ENCODE measurements around the gene NKIRAS1. TPM values are rescaled to one million over a fixed set of nuclear protein-coding genes. Genes with fewer than 3 reads are reported as not detected.
A peak's percentile ranks its signal among the peaks of the same experiment; 100 is the strongest.
"Not testable (repeated sequence)": the region's sequence is repeated elsewhere in the genome, so short reads cannot be mapped to it uniquely, and the experiment has no call there.

Gene NKIRAS1
- polyA plus RNA-seq, 1 experiment: 5.1 TPM

- Histone ChIP-seq H3K27me3 (ENCODE audit: control insufficient read depth, insufficient read depth, low read length) (no peaks in the 10 kb centered on the region), H3K4me3 (ENCODE audit: low read depth, low read length) (peak overlapping the region; percentile 100), H3K36me3 (ENCODE audit: control insufficient read depth, insufficient read depth, low read length) (peaks cover 10% of the 10 kb centered on the region)
- ChIA-PET POLR2A (interaction anchor here (0.6 to 0.9 kb wide), 7 partner anchors 30 to 572 kb away, joined by 3 to 5 read pairs (median 4); no protein-coding TSS in a partner anchor), CTCF (interaction anchor here (0.8 to 1.4 kb wide), 4 partner anchors 9 to 89 kb away, joined by 3 to 4 read pairs (median 4); no protein-coding TSS in a partner anchor)
- no peak for DNase-seq (ENCODE audit: low read depth)
- no peak for TF ChIP-seq CTCF (IDR thresholded peaks at IDR 0.05; ENCODE audit: insufficient read depth, low read depth, low read length)
Observed at GRCh38 chr3:23916152-23916885, 471 bp downstream of the NKIRAS1 start.

DNA sequence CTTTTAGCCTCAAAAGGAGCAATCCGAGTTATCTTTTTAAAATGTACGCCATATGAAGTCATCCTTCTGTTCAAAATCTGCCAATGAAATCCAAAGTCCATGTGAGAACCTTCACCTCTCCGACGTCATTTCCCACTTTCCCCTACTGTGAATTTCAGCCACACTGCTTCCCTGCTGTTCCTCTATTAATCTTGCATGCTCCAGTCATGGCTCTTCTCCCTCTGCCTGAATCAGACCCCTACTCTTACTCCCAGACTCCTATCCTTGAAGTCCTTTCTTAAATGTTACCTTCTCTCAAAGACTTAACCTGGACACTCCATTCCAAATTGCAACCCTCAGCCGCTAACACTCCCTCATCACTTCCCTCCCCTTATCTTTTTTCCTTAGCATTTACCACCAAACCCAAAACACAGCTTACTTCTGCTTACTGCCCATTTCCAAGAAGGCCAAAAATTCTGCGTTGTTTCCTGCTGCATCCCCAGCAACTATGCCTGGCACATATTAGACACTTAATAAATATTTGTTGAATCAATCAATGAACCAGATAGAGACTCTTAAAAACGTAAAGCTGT is 1.2 kb downstream of the NKIRAS1 start:
- POLR2A ChIA-PET: no interaction called here
- no peak for TF ChIP-seq CTCF (IDR thresholded peaks at IDR 0.05; ENCODE audit: insufficient read depth, low read depth, low read length)
- Histone ChIP-seq H3K4me3 (ENCODE audit: low read depth, low read length) (peak overlapping the region; percentile 100), H3K27me3 (ENCODE audit: control insufficient read depth, insufficient read depth, low read length) (no peaks in the 10 kb centered on the region), H3K36me3 (ENCODE audit: control insufficient read depth, insufficient read depth, low read length) (peaks cover 10% of the 10 kb centered on the region)
- CTCF ChIA-PET: interaction anchor here (1.0 to 1.4 kb wide), 2 partner anchors 17 to 31 kb away, joined by 3 to 4 read pairs; no protein-coding TSS in a partner anchor
- no peak for DNase-seq (ENCODE audit: low read depth)

GRCh38 chr3:23913873-23914743 is 2.7 kb downstream of the NKIRAS1 start:
- Histone ChIP-seq H3K36me3 (ENCODE audit: control insufficient read depth, insufficient read depth, low read length) (peaks cover 7% of the 10 kb centered on the region), H3K4me3 (ENCODE audit: low read depth, low read length) (no peak overlapping the region), H3K27me3 (ENCODE audit: control insufficient read depth, insufficient read depth, low read length) (no peaks in the 10 kb centered on the region)
- no peak for TF ChIP-seq CTCF (IDR thresholded peaks at IDR 0.05; ENCODE audit: insufficient read depth, low read depth, low read length)
- CTCF ChIA-PET: no interaction called here
- POLR2A ChIA-PET: no interaction called here
- DNase-seq (ENCODE audit: low read depth): no peak

- Histone ChIP-seq H3K36me3 (ENCODE audit: control insufficient read depth, insufficient read depth, low read length) (peaks cover 5% of the 10 kb centered on the region), H3K27me3 (ENCODE audit: control insufficient read depth, insufficient read depth, low read length) (no peaks in the 10 kb centered on the region), H3K4me3 (ENCODE audit: low read depth, low read length) (no peak overlapping the region)
- ChIA-PET POLR2A (no interaction called here), CTCF (no interaction called here)
- TF ChIP-seq CTCF (IDR thresholded peaks at IDR 0.05; ENCODE audit: insufficient read depth, low read depth, low read length): no peak
- DNase-seq (ENCODE audit: low read depth): no peak
Observed at GRCh38 chr3:23913182-23913581, 3.6 kb downstream of the NKIRAS1 start.

DNA sequence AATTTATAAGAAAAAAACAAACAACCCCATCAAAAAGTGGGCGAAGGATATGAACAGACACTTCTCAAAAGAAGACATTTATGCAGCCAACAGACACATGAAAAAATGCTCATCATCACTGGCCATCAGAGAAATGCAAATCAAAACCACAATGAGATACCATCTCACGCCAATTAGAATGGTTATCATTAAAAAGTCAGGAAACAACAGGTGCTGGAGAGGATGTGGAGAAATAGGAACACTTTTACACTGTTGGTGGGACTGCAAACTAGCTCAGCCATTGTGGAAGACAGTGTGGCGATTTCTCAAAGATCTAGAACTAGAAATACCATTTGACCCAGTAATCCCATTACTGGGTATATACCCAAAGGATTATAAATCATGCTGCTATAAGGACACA is 4.5 kb downstream of the NKIRAS1 start:
- H3K27me3 ChIP-seq (ENCODE audit: control insufficient read depth, insufficient read depth, low read length); DNase-seq (ENCODE audit: low read depth); H3K36me3 ChIP-seq (ENCODE audit: control insufficient read depth, insufficient read depth, low read length); POLR2A ChIA-PET; H3K4me3 ChIP-seq (ENCODE audit: low read depth, low read length); CTCF ChIA-PET: not testable (repeated sequence)
